Forelimb muscle (tissue), 1 donor: Measurements from ENCODE around the gene CYP24A1. TPM values are rescaled to one million over a fixed set of nuclear protein-coding genes. Genes with fewer than 3 reads are reported as not detected.

ENCODE experiments used
- DNase-seq: peaks from one replicate; pipeline ENCODE4 v3.0.0-alpha.2; 2013; ENCODE audit warnings: low read depth
- polyA plus RNA-seq: library from polyadenylated mRNA; unstranded; fragments of 120-200 nt; gene quantifications from one replicate; pipeline ENCODE4 v1.2.1, GENCODE V29; 2013; ENCODE audit not compliant: insufficient read length

The CYP24A1 gene
- polyA plus RNA-seq, 1 donor, result 0.68 TPM

- DNase-seq, result no peak
Observed at GRCh38 chr20:54156981-54157835, 16.6 kb downstream of the CYP24A1 start.

- no peak for DNase-seq
Observed at GRCh38 chr20:54156522-54156921, 17.3 kb downstream of the CYP24A1 start.

- no peak for DNase-seq
Observed at GRCh38 chr20:54155736-54156317, 18.0 kb downstream of the CYP24A1 start.

GRCh38 chr20:54154439-54154838 lies 19.3 kb downstream of the CYP24A1 start:
- no peak for DNase-seq

GRCh38 chr20:54153847-54154246 lies 19.9 kb downstream of the CYP24A1 start:
- no peak for DNase-seq

- DNase-seq, result no peak
Observed at GRCh38 chr20:54153041-54153327, 20.8 kb downstream of the CYP24A1 start.

GRCh38 chr20:54152227-54153040 lies 21.4 kb downstream of the CYP24A1 start:
- DNase-seq, result no peak

- no peak for DNase-seq
Observed at GRCh38 chr20:54151511-54152226, 22.1 kb downstream of the CYP24A1 start.

GRCh38 chr20:54151075-54151439 lies 22.7 kb downstream of the CYP24A1 start:
- DNase-seq, result no peak

GRCh38 chr20:54149765-54150264 lies 24.0 kb downstream of the CYP24A1 start:
- no peak for DNase-seq

GRCh38 chr20:54148947-54149764 lies 24.6 kb downstream of the CYP24A1 start:
- no peak for DNase-seq

GRCh38 chr20:54146672-54147071 lies 27.1 kb downstream of the CYP24A1 start:
- DNase-seq, result no peak

- no peak for DNase-seq
Observed at GRCh38 chr20:54144847-54145414, 28.9 kb downstream of the CYP24A1 start.

- no peak for DNase-seq
Observed at GRCh38 chr20:54140927-54141566, 32.7 kb downstream of the CYP24A1 start.

GRCh38 chr20:54140486-54140885 lies 33.3 kb downstream of the CYP24A1 start:
- DNase-seq, result no peak

- no peak for DNase-seq
Observed at GRCh38 chr20:54140067-54140466, 33.7 kb downstream of the CYP24A1 start.

GRCh38 chr20:54139188-54139587 lies 34.6 kb downstream of the CYP24A1 start:
- no peak for DNase-seq

GRCh38 chr20:54138427-54138826 lies 35.4 kb downstream of the CYP24A1 start:
- no peak for DNase-seq

- no peak for DNase-seq
Observed at GRCh38 chr20:54137115-54137514, 36.7 kb downstream of the CYP24A1 start.
